ENCODE data around the gene SETMAR.
"Not testable (repeated sequence)": the region's sequence is repeated elsewhere in the genome, so short reads cannot be mapped to it uniquely, and the experiment has no call there.

Gene SETMAR

DNA sequence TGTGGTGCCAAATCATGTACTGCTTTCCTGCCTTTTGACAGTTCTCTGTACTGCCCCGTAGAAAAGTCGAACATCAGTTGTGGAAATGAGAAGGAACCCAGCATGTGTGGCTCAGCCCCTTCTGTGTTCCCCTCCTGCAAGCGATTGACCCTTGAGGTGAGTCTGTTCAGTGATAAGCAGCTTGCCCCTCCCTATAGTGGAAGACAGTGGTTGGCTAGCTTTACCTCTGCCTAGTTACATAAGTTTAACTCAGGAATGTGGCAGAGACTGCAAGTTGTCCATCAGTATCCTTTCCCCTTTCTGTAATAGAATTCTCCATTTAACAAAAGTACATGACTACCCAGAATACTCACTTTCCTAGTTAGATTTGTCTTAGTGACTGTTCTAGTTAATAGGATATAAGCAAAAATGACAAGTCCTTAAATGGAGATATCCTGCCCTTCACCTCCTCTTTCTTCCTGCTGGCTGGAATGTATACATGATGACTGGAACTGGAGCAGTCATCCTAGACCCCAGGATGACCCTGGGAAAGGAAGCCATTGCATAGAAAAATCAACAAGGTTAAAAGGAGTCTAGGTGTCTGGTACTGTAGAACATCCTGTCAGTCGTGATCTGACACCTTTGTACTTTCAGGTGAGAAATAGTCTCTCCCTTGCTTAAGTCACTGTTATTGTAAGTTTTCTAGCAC is 10.6 kb downstream of the SETMAR start:
- no peak for DNase-seq (ENCODE audit: low spot score)

GRCh38 chr3:4314688-4315087 is 11.5 kb downstream of the SETMAR start:
- DNase-seq (ENCODE audit: low spot score) = no peak

- DNase-seq (ENCODE audit: low spot score) = no peak
These were observed 17.1 kb downstream of the SETMAR start for GRCh38 chr3:4320096-4320911.

DNA sequence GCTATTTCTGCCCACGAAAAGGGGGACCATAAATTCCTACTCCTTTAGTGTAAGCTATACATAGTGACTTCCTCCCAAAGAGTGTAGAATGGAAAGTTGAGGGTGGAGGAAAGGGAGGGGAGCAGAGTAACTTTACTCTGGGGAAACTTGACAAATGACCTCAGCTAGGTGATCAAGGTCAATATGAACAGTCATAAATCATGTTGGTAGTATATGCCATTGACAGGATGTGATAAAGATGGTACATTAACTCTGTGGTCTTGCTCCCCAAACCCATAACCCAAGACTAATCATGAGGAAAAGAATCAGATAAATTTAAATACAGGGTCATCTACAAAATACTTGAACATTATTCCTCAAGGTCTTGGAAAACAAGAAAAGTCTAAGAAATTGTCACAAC is 18.6 kb downstream of the SETMAR start:
- DNase-seq (ENCODE audit: low spot score) = no peak

DNA sequence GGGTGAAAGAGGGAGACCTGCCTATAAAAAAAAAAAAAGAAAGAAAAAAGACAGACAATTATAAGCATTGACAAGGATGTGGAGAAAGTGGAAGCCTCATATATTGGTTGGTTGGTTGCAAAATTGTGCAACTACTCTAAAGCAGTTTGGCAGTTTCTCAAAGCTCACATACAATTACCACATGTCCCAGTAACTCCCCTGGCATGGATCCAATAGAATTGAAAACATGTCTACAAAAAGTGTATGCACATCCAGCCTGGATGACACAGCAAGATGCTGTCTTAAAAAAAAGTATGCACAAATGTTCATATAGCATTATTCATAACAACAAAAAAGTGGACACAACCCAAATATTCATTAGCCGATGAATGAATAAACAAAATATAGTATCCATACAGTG is 19.5 kb downstream of the SETMAR start:
- no peak for DNase-seq (ENCODE audit: low spot score)

DNA sequence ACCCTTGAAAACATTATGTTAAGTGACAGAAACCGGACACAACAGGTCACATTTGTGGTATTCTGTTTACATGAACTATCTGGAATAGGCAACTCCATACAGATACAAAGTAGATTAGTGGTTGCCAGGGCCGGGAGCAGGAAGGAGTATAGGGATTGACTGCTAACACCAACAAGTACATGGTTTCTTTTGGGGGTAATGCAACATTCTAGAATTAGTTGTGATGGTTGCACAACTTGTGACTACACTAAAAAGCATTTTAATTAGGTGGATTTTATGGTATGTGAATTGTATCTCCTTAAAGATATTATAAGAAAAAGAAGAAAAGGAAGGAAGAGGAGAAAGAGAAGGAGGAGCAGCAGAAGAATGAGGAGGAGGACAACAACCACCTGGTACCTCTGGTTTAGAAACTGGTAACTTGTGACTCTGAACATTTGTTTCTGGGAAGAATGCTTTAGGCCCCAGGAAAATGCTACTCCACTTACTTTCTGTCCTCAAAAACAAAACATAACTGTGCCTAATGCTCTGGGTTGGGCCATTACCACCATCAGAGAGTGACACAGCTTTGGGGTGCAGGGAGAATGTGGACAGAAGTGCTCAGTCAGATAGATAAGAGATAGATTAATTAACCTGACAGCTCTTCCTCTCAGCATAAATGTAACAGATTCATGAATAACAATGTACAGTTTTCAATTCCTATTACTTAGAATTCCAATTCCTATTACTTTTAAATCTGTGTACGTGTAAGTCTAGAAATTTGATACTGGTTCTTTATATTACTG is 20.3 kb downstream of the SETMAR start:
- no peak for DNase-seq (ENCODE audit: low spot score)

DNA sequence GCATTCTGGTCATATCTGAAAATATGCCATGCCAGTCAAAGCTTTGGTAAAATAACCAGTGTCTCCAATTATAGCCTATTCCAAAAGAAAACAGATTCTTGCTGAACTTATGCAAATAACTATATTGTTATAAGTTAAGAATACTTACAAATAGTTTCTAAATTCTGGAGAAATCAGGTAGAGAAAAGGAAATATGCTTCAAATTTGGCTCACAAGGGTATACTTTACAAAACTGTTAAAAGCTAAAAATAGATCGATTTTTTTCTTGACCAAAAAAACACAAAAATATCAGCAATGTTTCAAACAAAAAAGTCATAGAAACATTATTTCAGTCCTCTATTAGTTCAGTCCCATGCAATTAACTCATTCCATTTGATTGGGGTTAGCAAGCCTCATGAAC is 23.7 kb downstream of the SETMAR start:
- no peak for DNase-seq (ENCODE audit: low spot score)

DNA sequence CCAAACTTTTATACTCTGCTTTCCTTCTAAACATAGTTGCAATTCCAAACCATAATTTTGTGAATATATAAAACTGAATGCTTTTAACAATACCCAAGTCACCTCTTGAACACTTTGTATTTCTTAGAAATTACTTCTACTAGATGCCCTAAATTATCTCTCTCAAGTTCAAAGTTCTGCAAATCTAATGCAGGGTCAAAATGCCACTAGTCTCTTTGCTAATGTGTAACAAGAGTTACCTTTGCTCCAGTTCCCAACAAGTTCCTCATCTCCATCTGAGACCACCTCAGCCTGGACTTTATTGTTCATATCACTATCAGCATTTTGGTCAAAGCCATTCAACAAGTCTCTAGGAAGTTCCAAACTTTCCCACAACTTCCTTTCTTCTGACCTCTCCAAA is 26.6 kb downstream of the SETMAR start:
- not testable (repeated sequence) for DNase-seq (ENCODE audit: low spot score)

DNA sequence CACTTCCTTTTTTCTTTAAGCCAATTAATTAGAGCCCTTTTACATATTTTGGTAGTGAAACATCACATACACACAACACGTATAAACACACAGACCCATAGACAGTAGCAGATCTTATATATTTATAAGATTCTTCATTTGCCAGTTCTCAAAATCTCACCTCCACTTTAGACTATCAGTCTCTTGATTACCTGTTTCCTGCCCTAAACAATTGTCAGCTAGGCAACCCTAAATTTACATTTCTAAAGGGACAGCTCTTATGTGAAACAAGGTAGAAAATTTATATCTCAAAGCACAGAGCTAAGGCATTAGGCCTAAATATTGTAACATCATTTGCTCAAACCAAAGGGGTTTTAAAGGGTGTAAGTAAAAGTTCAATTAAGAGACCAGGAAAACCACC is 28.9 kb downstream of the SETMAR start:
- DNase-seq (ENCODE audit: low spot score) = no peak

DNA sequence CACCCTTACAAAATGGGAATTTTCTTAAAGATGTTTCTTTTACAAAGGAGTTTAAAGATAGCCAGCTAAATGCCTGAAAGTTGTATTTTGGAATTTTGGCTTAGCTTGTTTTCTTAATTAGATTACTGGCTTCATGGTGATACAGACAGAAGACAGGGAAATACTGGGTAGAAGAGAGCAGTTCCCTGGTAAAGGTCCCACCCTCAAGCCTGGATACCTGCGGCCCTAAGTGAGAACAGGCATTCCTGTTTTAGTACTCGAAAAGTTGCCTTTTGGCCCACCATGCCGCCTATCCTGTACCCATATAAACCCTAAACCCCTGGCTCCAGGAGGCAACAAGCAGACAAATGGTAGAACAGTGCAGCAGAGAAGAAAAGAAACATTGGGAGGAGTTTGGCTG is 29.4 kb downstream of the SETMAR start:
- DNase-seq (ENCODE audit: low spot score) = no peak

DNA sequence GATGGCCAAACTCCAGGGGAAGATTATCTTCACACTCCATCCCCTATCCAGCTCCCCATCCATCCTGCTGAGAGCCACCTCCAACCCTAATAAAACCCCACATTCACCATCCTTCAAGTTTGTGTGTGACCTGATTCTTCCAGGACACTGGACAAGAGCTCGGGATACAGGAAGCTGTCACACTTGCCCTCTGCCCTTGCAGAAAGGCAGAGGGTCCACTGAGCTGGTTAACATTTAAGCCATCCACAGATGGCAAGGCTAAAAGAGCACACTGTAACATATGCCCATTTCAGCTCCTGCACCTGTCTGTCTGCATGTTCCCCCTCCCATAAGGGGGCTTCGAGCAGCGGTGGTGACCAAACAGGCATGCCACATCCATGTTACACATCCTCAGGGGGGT is 29.8 kb downstream of the SETMAR start:
- no peak for DNase-seq (ENCODE audit: low spot score)

DNA sequence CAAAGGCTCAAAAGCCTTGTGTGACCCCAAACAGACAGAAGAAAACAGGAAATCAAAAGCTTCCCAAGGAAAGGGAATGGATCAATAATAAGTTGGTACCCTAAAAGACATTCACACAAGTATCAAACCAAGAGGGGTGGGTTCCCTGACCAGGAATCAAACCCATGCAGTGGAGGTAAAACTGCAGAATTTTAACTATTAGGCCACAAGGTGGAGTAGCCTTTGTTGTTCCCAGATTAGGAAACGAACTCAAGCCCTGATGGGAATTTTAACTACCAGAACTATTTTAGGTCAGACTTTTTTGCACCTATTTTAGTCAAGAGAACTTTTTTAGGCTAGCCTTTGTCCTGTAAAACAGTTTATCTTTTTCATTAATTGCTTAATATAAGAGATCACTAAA is 31.4 kb downstream of the SETMAR start:
- no peak for DNase-seq (ENCODE audit: low spot score)

GRCh38 chr3:4335840-4336562 is 32.8 kb downstream of the SETMAR start:
- no peak for DNase-seq (ENCODE audit: low spot score)

DNA sequence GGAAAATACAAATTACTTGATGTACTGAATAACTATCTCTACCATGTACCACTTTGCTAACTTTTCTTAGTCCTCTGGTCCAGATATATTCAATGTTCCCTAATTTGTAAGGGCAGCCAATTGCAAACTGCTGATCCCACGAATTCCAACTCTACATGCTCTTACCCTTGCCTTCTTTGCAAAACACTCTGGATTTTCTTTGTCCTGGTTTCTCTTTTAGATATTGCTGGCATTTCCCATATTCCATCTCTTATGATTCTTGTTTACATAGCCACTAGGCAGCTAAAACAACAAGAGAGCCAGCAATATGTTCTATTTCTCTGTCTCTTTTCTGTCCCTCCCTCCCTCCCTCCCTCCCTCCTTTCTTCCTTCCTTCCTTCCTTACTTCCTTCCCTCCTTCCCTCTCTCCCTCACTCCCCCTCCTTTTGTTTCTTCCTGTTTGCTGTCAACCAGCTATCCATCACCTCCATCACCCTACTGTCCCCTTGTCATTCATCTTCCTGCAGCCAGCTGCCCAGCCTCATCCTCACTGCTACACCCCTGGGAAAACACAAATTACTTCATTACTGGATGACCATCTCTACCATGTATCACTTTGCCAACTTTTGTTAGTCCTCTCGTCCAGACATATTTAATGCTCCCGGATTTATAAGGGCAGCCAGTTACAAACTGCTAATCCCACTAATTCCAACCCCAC is 33.8 kb downstream of the SETMAR start:
- no peak for DNase-seq (ENCODE audit: low spot score)

- no peak for DNase-seq (ENCODE audit: low spot score)
These were observed 35.6 kb downstream of the SETMAR start for GRCh38 chr3:4338751-4339150.

DNA sequence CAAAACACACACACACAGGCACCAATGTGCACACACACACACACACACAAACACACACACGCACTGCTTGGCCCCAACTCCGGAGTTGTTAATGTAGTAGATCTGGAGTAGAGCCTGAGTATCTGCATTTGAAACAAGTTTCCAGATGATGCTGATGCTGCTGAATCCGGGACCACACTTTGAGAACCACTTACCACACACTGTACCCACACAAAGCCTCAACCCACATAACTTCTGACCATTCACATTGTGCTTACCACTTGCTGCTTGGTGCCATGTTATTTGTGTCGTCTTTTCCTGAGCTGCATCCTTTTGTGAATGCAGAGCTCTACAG is 36.9 kb downstream of the SETMAR start:
- DNase-seq (ENCODE audit: low spot score) = no peak

- no peak for DNase-seq (ENCODE audit: low spot score)
These were observed 37.5 kb downstream of the SETMAR start for GRCh38 chr3:4340411-4341335.

GRCh38 chr3:4341336-4341675 is 38.1 kb downstream of the SETMAR start:
- no peak for DNase-seq (ENCODE audit: low spot score)

DNA sequence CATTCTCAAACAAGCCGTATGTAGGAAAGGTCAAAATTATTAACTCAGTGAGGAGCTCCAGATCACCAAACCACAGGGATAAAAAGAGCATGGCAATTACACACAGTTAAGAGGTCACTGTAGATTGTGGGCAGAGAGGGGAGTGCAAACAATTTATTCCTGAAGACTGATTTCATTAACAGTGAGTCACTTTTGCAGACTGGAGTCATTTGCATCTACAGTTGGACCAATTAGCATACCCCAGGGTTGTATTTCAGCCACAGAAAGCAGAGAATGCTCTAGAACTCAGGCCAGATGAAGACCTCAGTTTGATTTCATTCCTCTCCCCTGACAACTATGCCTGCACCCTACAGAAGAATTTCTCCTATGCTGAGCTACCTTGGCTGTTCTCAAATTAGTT is 40.1 kb downstream of the SETMAR start:
- no peak for DNase-seq (ENCODE audit: low spot score)

GRCh38 chr3:4350789-4351163 is 47.6 kb downstream of the SETMAR start:
- peak; percentile 71 for DNase-seq (ENCODE audit: low spot score)
